ENCODE measurements around the gene VAV3. TPM values are rescaled to one million over a fixed set of nuclear protein-coding genes. Genes with fewer than 3 reads are reported as not detected.

VAV3 gene
- total RNA-seq, 1 donor from 2014 or later = 4.8 TPM

DNA sequence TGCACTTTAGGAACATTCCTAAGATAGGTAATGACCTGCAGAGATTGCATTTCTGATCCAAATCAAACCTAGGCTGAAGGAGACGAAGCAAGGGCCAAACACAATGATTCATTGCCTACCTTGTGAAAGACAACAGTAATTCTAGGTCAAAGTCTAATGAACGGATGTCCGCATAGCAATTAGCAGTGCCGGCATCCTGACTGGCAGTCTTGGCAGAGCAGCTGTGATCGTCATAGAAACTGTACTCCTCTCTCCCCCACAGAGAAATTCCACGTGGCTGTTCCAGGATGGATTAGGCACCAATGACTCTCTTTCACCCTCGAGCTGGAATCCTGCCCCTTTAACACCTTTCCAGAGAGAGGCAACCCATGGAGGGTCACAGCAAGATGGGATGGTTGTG lies 28.9 kb upstream of the VAV3 start:
- TF ChIP-seq, protein P1, sequence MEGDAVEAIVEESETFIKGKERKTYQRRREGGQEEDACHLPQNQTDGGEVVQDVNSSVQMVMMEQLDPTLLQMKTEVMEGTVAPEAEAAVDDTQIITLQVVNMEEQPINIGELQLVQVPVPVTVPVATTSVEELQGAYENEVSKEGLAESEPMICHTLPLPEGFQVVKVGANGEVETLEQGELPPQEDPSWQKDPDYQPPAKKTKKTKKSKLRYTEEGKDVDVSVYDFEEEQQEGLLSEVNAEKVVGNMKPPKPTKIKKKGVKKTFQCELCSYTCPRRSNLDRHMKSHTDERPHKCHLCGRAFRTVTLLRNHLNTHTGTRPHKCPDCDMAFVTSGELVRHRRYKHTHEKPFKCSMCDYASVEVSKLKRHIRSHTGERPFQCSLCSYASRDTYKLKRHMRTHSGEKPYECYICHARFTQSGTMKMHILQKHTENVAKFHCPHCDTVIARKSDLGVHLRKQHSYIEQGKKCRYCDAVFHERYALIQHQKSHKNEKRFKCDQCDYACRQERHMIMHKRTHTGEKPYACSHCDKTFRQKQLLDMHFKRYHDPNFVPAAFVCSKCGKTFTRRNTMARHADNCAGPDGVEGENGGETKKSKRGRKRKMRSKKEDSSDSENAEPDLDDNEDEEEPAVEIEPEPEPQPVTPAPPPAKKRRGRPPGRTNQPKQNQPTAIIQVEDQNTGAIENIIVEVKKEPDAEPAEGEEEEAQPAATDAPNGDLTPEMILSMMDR (IDR thresholded peaks at IDR 0.05; ENCODE audit: insufficient read depth, low read length, poor library complexity, severe bottlenecking) = no peak
- no peak overlapping the region for H3K4me3 ChIP-seq (ENCODE audit: low read depth, low read length)
- no peak for DNase-seq (ENCODE audit: low read depth)

DNA sequence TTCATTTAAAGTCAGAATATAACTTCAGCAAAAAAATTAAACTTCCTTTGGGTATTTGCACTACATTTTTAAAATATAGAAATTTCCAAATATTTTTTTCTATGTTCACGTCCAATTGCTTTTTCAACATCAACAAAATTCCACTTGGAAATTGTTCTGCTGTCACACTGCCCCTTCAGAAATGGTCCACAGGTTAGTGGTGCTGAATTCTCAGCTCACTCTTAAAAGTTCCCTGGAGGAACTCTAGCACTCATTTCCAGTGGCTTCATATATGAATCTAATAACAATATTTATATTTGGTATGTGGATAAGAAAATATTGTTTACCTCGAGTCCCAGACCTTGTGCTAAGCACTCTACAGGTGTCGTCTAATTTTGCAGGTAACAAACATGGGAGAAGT lies 27.4 kb upstream of the VAV3 start:
- Histone ChIP-seq H3K27me3 (ENCODE audit: control insufficient read depth, insufficient read depth, low read length) (no peaks in the 10 kb centered on the region), H3K36me3 (ENCODE audit: control insufficient read depth, insufficient read depth, low read length) (no peaks in the 10 kb centered on the region), H3K4me3 (ENCODE audit: low read depth, low read length) (no peak overlapping the region)
- DNase-seq (ENCODE audit: low read depth) = no peak
- TF ChIP-seq, protein P1 (IDR thresholded peaks at IDR 0.05; ENCODE audit: insufficient read depth, low read length, poor library complexity, severe bottlenecking) = no peak

More for the DNA sequence above, 28.9 kb upstream of the VAV3 start:
- Histone ChIP-seq H3K27me3 (ENCODE audit: control insufficient read depth, insufficient read depth, low read length) (no peaks in the 10 kb centered on the region), H3K36me3 (ENCODE audit: control insufficient read depth, insufficient read depth, low read length) (no peaks in the 10 kb centered on the region)

DNA sequence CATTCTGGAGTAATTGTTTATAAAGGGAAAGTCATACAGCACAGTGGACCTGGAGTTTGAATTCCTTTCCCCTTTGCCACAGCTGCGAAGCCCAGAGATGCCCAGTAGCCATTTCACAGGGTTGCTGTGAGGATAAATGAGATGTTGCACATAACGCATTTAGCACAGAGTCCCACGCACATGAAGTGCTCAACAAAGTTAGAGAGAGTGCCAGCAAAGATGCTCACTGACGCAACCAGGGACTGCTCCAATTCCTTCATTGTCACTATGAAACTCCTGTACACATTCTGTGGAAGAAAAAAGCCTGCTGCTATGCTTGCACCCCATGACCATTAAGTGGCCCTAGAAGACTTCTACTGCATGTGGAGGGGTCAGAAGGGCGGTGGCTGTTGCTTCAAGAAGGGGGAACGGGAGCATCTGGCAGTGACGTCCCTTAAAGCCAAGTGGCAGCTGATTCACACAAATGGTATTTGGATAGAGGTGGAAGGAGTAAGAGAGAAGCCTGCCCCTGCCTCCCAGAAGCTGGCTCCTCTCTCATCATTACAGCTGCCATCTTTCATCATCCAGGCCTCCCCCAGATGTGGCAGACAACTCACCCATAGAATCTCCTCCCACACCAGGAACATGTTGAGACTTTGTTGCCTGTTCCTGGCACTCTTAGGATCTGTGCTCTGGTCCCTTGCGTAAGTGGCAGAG lies 26.5 kb upstream of the VAV3 start:
- no peaks in the 10 kb centered on the region for H3K27me3 ChIP-seq (ENCODE audit: control insufficient read depth, insufficient read depth, low read length)
- DNase-seq (ENCODE audit: low read depth) = peak; percentile 31
- TF ChIP-seq, protein P1 (IDR thresholded peaks at IDR 0.05; ENCODE audit: insufficient read depth, low read length, poor library complexity, severe bottlenecking) = no peak
- H3K36me3 ChIP-seq (ENCODE audit: control insufficient read depth, insufficient read depth, low read length) = no peaks in the 10 kb centered on the region
- H3K4me3 ChIP-seq (ENCODE audit: low read depth, low read length) = no peak overlapping the region

DNA sequence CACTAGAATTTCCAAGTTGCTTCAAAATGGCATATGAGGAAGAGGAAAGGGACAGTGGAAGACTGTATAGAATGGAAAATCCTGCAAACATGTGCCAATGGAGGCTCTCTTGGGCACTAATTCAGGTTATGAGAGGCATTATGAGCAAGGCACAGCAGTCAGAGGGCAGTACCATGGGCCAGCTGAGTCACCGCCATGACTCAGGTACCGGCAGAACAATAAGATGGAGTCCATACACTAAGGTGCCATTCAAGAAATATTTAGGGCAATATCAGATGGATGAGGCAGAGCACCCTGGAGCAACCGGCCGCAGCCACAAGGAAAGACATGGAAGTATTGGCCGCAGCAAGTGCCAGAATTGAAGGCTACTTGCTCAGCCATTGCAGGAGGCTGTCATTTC lies 25.6 kb upstream of the VAV3 start:
- Histone ChIP-seq H3K36me3 (ENCODE audit: control insufficient read depth, insufficient read depth, low read length) (no peaks in the 10 kb centered on the region), H3K4me3 (ENCODE audit: low read depth, low read length) (no peak overlapping the region), H3K27me3 (ENCODE audit: control insufficient read depth, insufficient read depth, low read length) (no peaks in the 10 kb centered on the region)
- TF ChIP-seq, protein P1 (IDR thresholded peaks at IDR 0.05; ENCODE audit: insufficient read depth, low read length, poor library complexity, severe bottlenecking) = no peak
- no peak for DNase-seq (ENCODE audit: low read depth)

GRCh38 chr1:107981277-107981676 lies 16.3 kb upstream of the VAV3 start:
- H3K27me3 ChIP-seq (ENCODE audit: control insufficient read depth, insufficient read depth, low read length) = no peaks in the 10 kb centered on the region
- TF ChIP-seq, protein P1 (IDR thresholded peaks at IDR 0.05; ENCODE audit: insufficient read depth, low read length, poor library complexity, severe bottlenecking) = no peak
- H3K36me3 ChIP-seq (ENCODE audit: control insufficient read depth, insufficient read depth, low read length) = no peaks in the 10 kb centered on the region
- no peak overlapping the region for H3K4me3 ChIP-seq (ENCODE audit: low read depth, low read length)
- DNase-seq (ENCODE audit: low read depth) = no peak

DNA sequence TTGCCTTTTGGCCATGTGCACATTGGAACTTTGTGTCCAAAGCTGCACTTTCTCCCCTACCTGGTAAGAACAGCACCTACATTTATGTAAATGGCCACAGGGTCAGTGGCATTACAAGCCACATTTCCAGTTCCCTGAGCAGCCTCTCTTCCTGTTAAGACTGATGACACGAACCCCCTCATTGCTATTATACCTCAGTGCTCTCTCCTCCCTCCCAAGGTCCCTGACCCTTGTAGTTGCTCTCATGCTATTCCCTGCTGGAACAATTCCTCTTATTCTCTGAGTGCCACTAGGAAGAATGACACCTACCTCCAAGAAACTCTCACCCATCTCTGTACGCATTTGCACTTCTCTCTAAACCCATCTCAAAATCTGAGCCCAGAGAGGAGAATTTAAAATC lies 14.9 kb upstream of the VAV3 start:
- no peak for DNase-seq (ENCODE audit: low read depth)
- H3K4me3 ChIP-seq (ENCODE audit: low read depth, low read length) = no peak overlapping the region
- no peaks in the 10 kb centered on the region for H3K27me3 ChIP-seq (ENCODE audit: control insufficient read depth, insufficient read depth, low read length)
- H3K36me3 ChIP-seq (ENCODE audit: control insufficient read depth, insufficient read depth, low read length) = no peaks in the 10 kb centered on the region
- TF ChIP-seq, protein P1 (IDR thresholded peaks at IDR 0.05; ENCODE audit: insufficient read depth, low read length, poor library complexity, severe bottlenecking) = no peak

All from kidney epithelial cell (primary cell).